GM19023 (cell line): ENCODE measurements around the gene OTOA.
"Not testable (repeated sequence)": the region's sequence is repeated elsewhere in the genome, so short reads cannot be mapped to it uniquely, and the experiment has no call there.

Experiments used
- ATAC-seq: cut with Tn5 transposase; IDR thresholded peaks from one replicate; pipeline ENCODE4 v1.9.1; 2021; ENCODE audit warnings: mild to moderate bottlenecking, moderate library complexity; ENCODE audit not compliant: unreplicated experiment

OTOA gene

DNA sequence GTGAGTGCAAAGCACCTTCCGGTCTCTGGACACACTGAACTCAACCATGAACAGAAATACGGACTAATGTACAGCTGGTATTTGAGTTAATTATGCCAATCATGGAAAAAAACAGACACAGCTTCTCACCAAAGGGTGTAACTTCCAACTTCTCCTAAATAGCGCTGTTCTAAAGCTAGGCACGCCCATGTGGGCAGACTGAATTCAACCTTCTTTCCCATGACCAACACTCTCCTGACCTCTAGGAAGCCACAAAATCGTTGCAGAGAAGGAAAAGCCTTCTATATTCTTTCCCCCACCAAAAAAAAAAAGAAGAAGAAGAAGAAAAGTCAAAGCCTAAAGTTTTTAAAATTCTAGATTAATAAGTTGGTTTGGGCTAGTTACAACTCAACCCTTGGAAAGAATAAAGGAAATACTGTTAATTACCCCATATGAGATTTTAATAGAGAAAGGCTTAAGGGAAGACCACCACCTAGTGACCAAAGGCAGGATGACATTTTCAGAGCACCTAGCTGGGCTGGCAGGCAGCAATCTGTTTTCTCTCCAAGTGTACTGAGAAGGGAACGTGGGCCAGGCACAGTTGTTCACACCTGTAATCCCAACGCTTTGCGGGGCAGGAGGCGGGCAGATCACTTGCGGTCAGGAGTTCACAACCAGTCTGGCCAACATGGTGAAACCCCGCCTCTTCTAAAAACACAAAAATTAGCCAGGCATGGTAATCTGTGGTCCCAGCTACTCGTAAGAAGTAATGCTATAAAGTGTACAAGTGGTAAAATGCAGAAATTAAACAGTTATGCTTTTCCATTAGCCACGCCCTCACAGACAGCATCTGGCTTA is 138.0 kb downstream of the OTOA start:
- ATAC-seq = not testable (repeated sequence)

GRCh38 chr16:21802375-21802663 is 138.6 kb downstream of the OTOA start:
- ATAC-seq = not testable (repeated sequence)
